ENCODE data around the gene CLINT1.

The CLINT1 gene

DNA sequence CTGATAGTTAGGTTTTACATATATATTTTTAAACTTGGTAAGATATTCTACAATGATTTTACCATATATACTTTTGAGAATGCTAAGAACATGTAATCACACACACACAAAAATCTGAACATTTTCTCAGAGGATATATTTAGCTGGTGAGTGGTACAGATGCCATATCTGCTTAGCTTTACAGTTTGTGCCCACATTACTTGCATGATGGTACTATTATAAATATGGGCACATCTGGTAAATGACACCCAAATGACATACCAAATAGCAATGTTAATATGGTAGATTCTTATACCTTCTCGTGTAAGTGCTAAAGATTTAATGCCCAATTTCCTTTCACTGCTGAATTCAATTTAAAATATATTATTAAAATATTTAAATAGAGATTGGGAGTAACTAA is 58.8 kb downstream of the CLINT1 start:
- no peak for TF ChIP-seq CTCF (IDR thresholded peaks at IDR 0.05)
- no peak for DNase-seq (ENCODE audit: low spot score)

GRCh38 chr5:157799578-157799977 is 59.4 kb downstream of the CLINT1 start:
- TF ChIP-seq CTCF (IDR thresholded peaks at IDR 0.05): no peak
- Histone ChIP-seq H3K4me3 (no peak overlapping the region), H3K27ac (no peak overlapping the region)
- DNase-seq (ENCODE audit: low spot score): no peak

More for the DNA sequence above, 58.8 kb downstream of the CLINT1 start:
- Histone ChIP-seq H3K4me3 (no peak overlapping the region), H3K27ac (no peak overlapping the region)

GRCh38 chr5:157793301-157793700 is 65.6 kb downstream of the CLINT1 start:
- no peak for DNase-seq (ENCODE audit: low spot score)
- no peak for TF ChIP-seq CTCF (IDR thresholded peaks at IDR 0.05)
- Histone ChIP-seq H3K4me3 (no peak overlapping the region), H3K27ac (no peak overlapping the region)

DNA sequence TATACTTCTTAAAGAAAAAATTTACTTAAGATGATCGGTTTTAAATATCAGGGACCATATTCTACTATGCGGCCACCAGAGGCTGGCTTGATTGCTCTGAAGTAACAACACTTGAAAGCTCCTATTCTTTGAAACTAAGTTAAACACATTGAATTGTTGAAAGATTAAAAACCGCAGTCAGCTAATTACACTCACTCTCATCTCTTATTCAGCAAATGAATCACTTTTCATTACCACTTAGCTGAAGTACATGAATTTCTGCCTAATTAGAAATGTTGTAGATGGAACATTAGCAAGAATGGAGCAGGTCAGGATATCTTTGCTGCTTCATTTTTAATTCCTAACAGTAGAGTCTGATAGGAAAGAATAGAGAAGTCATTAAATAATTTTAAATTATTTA is 73.1 kb downstream of the CLINT1 start:
- Histone ChIP-seq H3K27ac (no peak overlapping the region), H3K4me3 (no peak overlapping the region)
- no peak for TF ChIP-seq CTCF (IDR thresholded peaks at IDR 0.05)
- DNase-seq (ENCODE audit: low spot score): no peak

GRCh38 chr5:157779221-157779620 is 79.7 kb downstream of the CLINT1 start:
- no peak for TF ChIP-seq CTCF (IDR thresholded peaks at IDR 0.05)
- Histone ChIP-seq H3K27ac (no peak overlapping the region), H3K4me3 (no peak overlapping the region)
- no peak for DNase-seq (ENCODE audit: low spot score)

DNA sequence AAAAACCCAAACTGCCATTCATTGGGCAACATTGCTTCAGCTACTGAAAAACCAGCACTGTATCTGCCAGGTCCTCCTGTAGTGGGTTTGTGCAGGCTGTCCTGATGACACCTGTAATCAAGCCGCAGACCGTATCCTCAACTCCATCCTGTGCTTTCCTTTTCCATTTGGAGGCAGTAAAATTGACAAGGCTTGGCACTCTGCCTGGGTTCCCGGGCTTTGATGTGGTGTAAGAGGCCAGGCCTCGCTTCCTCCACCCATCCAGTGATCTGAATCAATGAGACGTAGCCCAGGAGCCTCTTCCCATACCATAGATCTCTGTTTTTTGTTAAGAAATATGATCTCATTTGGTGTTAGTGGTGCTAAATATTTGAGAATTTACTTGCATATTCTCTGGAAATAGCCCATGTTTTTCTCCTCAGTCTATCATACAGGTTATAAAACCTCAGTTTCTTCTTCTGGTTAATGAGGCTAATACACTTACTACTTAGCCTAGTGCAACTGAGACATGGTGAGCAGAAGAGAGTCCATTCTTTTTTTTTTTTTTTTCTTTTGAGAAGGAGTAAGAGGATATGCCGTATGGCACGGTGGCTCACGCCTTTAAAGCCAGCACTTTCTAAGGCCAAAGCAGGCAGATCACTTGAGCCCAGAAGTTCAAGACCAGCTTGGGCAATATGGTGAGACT is 80.7 kb downstream of the CLINT1 start:
- Histone ChIP-seq H3K4me3 (no peak overlapping the region), H3K27ac (no peak overlapping the region)
- no peak for TF ChIP-seq CTCF (IDR thresholded peaks at IDR 0.05)
- no peak for DNase-seq (ENCODE audit: low spot score)

GRCh38 chr5:157772127-157772526 is 86.8 kb downstream of the CLINT1 start:
- no peak for TF ChIP-seq CTCF (IDR thresholded peaks at IDR 0.05)
- no peak for DNase-seq (ENCODE audit: low spot score)
- Histone ChIP-seq H3K27ac (no peak overlapping the region), H3K4me3 (no peak overlapping the region)

All from coronary artery (tissue), 2 donors.